Daoy (cell line): ENCODE data around the gene HSF4. TPM values are rescaled to one million over a fixed set of nuclear protein-coding genes. Genes with fewer than 3 reads are reported as not detected.
"Not testable (repeated sequence)": the region's sequence is repeated elsewhere in the genome, so short reads cannot be mapped to it uniquely, and the experiment has no call there.

Experiments used
- DNase-seq: peaks from one replicate; pipeline ENCODE4 v3.0.0-alpha.2; 2015; ENCODE audit warnings: low read depth
- total RNA-seq: library from RNA; depleted of rRNA; stranded (reverse); fragments of >200 nt; shearing (Covaris generic); gene quantifications from 2 replicates; pipeline ENCODE4 v1.2.3, GENCODE V29; 2014; rRNA removed

HSF4 gene, protein sequence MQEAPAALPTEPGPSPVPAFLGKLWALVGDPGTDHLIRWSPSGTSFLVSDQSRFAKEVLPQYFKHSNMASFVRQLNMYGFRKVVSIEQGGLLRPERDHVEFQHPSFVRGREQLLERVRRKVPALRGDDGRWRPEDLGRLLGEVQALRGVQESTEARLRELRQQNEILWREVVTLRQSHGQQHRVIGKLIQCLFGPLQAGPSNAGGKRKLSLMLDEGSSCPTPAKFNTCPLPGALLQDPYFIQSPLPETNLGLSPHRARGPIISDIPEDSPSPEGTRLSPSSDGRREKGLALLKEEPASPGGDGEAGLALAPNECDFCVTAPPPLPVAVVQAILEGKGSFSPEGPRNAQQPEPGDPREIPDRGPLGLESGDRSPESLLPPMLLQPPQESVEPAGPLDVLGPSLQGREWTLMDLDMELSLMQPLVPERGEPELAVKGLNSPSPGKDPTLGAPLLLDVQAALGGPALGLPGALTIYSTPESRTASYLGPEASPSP
- 1.2 and 2.8 TPM in 2 replicates for total RNA-seq

DNA sequence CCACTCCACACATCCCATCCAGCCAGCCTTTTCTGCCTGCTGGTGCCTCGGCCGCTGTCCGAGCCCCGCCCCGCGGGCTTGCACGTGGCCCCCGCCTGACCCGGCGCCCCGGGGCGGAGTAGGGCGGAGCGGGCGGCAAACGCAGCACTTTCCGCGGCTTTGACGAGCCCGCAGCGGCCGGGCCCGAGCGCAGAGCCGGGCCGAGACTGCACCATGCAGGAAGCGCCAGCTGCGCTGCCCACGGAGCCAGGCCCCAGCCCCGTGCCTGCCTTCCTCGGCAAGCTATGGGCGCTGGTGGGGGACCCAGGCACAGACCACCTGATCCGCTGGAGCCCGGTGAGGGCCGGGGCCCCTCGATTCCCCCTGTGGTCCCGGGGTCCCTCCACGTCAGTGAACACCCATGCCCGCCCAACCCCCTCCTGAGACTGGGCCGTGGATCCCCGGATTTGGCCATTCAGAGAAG lies at the start of gene HSF4:
HSF4 (plus strand) TSS at position 147 of the 463 bp plus-strand sequence; CDS start at position 214, 67 bp downstream.
- no peak for DNase-seq

DNA sequence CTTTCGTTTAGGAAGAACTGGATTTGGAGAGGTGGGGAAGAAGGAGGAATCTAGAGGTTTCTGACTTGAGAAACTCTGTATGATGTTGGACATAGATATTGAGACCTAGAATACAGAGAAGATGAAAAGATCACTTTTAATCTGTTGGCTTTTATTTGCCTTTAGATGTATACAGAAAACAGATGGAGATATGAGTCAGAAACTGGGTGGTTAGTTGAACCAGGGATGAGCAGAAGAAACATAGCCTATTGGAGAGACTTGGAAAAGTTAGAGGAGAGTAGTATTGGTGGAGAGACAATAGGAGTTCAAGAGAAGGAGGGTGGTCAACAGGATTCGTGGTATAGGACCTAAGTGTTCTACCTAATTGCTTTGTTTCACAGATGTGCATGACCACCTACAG lies 49.8 kb upstream of the HSF4 start:
- DNase-seq = no peak

DNA sequence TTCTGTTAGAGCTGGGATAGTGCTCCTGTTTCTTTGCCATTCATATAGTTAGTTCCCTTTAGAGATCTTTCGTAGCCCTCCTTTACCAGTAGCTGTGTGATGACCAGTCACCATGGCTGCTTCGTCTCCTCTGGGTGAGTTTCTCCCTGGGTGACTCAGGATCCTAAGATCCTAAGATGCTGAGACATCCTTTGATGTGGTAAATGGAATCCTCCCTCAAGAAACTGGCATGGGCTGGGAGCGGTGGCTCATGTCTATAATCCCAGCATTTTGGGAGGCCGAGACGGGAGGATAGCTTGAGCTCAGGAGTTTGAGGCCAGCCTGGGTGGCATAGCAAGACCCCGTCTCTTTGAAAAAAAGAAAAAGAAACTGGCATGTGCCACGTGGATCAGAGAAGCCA lies 48.9 kb upstream of the HSF4 start:
- DNase-seq = peak; percentile 77

DNA sequence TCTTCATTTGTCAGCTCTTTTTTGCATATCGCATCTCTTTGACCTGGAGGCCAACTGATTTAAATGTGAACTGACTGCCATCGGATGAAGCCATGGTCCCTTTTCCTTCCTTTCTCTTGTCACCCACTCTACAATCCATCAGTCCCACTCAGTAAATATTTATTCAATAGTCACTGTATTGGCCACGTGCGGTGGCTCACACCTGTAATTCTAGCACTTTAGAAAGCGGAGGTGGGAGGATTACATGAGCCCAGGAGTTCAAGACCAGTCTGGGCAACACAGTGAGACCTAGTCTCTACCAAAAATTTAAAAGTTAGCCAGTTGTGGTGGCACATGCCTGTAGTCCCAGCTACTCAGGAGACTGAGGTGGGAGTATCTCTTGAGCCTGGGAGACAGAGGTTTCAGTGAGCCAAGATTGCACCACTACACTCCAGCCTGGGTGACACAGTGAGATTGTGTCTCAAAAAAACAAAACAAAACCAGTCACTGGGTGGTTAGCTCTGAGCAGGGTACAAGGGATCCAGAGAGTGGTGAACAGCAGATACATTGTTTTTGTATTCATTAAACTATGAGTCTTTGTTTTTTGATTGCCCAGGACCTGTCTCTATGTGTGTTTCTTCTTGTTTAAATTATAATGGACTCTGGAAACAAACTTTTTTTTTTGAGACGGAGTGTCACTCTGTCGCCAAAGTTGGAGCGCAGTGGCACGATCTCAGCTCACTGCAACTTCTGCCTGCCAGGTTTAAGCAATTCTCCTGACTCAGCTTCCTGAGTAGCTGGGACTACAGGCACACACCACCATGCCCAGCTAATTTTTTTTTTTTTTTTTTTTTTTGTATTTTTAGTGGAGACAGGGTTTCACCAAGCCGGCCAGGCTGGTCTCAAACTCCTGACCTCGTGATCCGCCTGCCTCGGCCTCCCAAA lies 47.9 kb upstream of the HSF4 start:
- DNase-seq = no peak

DNA sequence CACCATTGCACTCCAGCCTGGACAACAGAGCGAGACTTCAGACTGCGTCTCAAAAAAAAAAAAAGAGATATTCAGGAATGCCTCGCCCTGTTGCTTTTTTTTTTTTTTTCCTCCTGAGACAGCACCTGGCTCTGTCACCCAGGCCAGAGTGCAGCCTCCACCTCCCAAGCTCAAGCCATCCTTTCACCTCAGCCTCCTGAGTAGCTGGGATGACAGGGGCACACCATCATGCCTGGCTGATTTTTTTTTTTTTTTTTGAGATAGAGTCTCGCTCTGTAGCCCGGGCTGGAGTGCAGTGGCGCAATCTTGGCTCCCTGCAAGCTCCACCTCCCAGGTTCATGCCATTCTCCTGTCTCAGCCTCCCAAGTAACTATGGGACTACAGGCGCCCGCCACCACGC lies 46.8 kb upstream of the HSF4 start:
- no peak for DNase-seq

DNA sequence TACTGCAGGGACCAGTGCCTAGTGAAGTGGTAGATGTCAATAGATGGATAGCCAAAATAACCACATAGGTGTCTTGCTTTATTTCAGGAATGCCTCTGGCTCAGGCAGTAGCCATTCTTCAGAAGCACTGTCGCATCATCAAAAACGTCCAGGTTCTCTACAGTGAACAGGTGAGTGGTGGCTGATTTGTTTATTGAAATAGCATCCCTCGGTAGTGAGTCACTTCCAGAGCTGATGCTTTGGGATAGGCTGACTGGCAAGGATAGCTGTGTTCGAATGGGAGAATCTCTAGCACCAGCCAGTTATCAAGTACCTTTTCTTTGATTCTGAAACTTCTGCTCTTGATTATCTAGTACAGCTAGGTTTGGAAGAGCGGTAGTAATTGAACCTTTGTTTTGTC lies 44.5 kb upstream of the HSF4 start:
- no peak for DNase-seq

DNA sequence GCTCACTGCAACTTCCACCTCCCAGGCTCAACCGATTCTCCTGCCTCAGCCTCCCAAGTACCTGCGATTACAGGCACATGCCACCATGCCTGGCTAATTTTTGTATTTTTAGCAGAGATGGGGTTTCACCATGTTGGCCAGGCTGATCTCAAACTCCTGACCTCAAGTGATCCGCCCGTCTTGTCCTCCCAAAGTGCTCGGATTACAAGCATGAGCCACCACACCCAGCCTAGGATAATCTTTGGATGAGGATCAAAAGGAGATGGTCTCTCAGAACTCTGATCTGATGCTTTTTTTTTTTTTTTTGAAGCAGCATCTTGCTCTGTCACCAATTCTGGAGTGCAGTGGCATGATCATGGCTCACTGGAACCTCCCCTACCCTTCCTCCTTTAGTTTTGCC lies 41.7 kb upstream of the HSF4 start:
- DNase-seq = not testable (repeated sequence)

DNA sequence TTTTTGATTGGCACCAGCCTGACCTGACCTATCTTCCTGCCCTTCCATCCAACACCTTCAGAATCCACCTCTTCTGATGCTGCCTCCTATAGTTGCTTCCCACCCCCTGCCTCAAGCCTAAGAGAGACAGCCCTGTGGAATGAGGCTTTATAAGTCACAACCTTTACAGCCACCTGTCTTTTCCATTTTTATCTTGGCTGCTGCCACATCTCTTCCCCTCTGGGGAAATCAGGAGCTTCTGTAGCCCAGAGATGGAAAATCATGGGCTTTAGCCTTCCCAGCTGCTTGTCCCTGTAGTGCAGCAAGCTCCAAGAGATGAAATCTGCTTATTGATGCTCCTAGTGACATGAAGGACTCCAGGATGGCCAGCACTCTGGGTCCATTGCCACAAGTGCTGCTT lies 36.1 kb upstream of the HSF4 start:
- no peak for DNase-seq

DNA sequence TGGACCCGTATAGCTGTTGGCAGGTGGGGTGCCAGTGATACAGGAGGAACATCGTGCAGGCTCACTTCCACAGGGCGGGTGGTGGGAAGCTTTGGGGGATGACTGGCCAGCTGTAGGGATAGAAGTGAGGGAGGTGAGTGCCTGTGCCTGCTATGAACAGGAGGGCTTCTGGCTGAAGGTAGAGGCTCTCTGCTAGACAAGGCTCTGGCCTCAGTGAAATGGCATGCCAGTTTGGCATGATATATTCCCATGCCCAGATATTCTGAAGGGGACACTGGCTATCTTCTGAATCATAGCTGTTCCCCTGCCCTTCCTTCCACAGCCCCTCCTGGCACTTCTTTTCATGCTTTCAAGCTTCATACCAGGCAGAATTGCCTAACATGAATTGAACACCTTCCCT lies 35.7 kb upstream of the HSF4 start:
- DNase-seq = no peak

DNA sequence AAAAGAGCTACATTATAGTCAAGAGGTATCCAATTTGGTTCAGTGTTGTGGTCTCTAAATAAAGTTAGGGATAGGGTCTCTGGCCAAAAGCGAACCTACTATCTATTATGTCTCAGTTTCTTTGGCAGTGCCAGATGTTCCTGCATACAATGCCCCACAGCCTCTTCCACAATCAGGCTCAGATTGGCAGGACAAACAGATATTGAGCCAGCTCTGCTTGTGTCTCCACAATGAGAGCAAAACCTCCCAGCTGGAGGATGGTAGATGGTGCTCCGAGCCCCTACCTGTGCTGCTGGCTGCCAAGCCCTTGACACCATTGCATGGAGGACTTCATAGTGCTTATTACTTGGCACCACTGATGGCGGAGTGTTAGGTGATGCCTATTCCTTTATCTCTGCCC lies 35.1 kb upstream of the HSF4 start:
- DNase-seq = no peak

DNA sequence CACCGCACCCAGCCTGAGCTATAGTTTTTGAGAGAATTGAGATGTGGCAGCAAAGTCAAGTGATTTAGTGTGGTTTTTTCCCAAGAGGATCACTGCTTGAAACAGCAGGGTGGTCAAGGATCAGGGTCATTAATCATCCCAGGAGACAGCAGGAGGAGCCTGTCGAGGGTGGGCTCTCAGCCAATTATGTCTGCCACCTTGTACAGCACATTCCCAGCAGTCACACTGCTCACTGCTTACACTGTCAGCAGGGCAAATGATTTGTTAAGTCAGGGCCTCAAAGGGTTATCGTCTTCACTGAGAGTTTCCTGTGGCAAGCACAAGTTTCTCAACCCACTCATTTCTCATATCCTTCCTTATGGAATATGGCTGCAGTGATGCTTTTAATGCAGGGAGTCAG lies 26.9 kb upstream of the HSF4 start:
- no peak for DNase-seq

DNA sequence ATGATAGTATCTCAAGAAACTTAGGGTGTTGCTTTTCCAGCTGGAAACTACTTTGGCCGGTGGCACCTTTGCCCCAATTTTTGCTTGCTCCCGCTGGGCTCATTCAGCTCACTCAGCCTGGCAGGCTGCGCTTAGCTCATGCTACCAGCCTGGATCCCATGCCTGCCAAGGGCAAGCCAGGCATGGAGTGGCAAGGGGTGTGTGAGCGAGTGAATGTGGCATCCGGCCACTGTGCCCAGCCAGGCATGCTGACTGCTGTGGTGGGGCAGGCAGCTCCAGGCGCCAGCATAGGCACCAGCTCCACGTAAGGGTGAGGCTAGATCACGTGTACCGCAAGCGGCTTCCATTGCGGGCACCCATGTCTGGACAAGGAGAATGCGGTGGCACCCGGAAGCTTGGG lies 23.2 kb upstream of the HSF4 start:
- DNase-seq = no peak

DNA sequence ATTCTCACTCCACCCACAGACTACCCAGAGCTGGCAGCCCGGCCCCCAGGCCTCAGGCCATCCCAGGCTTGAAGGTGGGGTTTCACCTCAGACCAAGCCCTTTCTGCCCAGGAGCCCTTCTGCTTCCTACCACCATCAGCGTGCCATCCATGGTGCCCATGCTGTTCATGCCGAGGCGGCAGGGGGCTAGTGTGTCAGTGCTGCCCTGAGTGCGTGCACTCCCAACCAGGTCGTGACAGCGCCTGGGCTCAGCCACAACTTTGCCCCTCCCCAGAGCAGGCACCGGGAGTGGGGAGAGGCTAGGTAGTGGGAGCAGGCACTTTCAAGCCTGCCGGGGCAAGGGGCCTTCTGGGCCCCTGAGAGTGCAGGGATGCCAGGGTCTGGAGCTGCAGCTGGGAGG lies 22.2 kb upstream of the HSF4 start:
- no peak for DNase-seq

DNA sequence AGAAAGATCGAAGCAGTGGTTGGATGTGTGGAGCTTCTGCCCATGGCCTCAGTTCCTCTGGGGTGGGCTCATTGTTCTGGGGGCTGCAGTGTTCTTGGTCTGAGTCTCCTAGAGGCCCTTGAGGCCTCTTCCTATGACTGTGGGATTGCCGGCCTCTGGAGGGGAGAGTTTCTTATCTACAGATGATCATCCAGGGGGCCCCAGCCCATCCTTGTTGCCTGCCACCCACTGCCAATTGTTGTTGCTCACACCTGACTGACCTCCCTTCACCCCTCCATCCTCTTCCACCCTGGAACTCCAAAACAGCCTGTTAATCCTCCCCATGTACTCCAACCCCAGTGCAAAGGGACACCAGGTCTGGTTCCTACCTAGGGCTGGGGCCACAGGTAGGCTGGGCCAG lies 19.6 kb upstream of the HSF4 start:
- DNase-seq = no peak

DNA sequence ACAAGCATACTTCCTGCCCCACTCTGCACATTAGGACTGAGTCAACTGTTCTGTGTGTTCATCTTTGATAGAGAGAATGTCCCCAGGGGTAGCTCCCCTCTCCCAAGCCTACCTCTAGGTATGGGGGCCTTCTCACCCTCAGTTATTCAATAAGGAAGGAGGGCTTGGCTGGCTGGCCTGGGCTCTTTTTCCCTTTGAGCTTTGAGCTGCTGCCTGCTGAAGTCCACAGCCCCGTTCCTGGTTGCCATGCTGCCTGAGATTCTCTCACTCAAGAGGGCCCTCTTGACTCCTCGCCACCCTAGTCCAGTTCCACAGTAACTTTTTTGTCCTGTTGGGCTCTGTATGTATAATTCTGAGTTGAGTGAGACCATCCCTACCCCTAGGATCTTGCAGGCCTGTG lies 18.8 kb upstream of the HSF4 start:
- DNase-seq = no peak

DNA sequence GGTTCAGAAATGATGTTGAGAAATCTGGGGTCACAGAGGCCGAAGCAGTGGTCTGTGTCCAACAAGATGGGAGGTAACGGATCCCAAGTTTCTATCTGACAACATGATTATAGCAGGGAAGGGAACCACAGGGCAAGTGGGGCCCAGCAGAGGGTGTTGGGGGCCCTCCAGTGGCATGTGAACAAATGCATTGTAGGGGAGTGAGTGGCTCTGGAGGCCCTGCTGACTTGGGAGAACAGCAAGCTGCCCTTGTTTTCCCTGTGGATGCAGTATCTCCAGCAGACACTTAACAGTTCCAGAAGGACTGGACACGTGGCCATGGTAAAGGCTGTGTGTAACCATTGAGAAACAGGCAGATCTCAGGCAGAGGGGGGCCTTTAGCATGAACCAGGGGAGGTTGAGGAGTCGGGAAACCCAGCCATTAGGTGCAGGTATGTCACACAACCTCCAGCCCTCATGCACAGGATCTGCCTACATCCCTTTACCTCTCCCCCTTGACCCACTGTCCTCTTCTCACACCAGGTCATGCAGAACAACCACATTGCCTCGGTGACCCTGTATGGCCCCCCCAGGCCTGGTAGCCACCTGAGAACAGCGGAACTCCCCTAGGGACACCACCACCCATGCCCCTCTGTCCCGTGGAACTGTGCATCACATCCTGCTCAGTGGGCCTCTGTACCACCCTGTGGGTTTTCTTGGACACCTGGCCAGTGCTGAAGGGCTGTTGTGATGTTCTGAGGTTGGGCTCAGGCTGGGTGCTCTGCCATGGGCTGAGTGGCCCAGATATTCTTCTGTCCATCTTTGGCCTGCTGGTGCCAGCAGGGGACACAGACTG lies 17.8 kb upstream of the HSF4 start:
- no peak for DNase-seq

DNA sequence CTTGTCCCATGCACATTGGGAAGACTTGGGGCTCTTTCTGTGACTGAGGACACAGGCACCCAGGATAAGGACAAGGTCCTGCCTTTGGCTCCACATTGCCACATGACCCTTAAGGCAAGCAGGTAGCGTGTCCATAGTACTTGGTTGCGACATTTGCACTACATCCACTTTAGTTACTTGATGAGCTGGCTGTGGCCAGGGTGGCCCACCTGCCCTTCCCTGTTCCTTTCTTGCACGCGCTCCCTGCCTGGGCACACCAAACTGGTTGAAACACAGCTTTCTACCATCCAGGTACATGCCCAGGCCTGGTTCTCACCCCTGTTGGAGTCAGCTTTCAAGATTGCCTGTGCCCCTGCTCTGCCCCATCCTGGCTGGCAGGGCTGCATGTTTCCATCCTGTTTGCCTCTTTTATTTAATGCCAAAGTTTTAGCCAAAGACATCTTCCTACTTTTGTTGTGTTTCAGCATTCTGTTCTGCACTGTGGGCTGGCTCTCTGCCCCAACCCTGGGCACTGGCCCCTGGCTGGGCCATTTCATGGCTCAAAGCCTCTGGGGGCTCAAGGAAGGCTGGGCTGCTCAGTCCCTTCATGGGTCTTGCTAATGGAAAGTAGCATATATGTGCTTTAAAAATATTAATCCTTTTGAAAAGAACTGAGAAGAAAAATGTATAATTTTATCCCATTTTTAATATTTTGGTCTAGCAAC lies 17.0 kb upstream of the HSF4 start:
- no peak for DNase-seq

DNA sequence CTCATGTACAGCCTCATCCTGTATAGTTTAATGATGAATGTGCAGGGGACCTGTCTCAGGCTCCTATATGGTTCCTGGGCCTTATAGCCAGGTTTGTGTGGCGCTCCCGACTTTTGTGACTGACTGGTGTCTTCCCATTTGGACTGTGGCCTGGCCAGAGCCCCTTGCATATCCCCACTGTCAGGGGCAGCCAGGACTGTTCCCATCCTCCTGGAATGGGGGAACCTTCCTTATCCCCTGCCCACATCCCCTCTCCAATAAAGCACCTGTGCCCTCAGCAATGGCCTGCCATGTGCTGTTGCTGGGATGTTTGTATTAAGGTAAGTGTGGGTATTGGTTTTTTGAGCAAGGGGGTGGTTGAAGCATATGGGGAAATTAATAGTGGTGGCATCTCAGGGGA lies 16.3 kb upstream of the HSF4 start:
- DNase-seq = no peak

DNA sequence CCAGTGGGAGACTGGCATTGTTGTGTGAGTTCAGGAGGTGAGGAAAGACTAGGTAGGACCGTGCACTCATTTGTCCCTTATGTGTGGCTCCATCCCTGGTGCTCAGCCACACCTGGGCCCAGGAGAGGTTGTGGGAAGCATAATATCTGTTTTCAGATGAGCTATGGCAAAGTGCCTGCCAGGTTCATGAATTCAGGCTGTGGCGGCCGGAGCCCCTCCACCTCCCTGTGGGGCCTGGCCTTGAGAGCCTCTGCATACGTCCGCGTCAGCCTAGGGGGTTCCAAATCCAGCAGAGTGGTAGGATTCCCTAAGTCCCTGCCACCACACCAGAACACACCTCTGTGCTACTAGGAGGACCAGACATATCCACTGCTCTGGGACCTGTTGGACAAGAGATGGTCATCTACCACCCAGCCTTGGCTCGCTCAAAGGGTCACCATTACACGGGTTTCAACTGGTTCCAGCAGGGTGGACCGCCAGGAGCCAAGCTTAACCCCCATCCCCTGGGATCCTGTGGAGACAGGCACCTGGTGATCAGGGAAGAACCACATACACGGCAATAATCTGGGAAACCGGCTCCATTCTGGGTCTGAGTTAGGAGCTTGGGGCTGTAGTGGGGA lies 15.8 kb upstream of the HSF4 start:
- DNase-seq = no peak

DNA sequence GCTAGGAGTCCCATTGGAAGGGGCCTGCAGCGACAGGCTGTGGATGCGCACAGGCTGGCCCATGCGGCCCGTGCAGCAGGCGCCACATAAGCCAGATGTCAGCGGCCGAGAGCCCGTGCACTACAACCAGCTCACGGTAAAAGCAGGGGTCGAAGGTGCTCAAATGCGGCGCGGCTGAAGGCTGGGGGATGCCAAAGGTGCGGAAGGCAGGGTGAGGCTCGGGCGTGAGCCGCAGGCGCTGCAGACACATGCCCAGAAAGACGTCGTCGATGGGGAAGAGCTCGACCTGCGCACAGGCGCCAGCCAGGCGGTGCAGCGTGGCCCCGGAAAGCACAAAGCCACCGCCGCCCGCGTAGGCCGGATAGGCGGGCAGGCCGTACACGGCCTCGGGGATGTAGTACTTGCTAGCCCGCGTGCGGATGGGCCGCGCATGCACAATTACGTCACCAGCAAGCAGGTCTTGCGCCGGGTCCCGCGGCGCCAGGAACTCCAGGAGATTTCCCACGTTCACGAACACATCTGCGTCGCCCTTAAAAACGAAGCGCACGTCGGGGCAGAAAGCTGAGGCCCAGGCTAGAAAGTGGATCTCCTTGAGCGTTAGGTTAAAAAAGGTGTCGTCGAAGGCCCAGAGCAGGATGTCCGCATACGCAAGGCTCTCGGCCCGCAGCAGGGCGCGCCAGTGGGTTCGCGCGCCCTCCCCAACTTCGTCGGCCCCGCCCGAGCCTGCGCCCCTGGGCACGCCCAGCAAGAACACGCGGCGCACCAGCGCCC lies 15.1 kb upstream of the HSF4 start:
- no peak for DNase-seq
